ENCODE measurements around the gene ADAMTSL2. TPM values are rescaled to one million over a fixed set of nuclear protein-coding genes. Genes with fewer than 3 reads are reported as not detected.

ADAMTSL2 gene
- total and polyA plus RNA-seq, 2 of the 13 experiments (the other 11 are each of a cell fraction or from before 2014, with no cell fraction given) = 1.9 to 3.8 TPM

DNA sequence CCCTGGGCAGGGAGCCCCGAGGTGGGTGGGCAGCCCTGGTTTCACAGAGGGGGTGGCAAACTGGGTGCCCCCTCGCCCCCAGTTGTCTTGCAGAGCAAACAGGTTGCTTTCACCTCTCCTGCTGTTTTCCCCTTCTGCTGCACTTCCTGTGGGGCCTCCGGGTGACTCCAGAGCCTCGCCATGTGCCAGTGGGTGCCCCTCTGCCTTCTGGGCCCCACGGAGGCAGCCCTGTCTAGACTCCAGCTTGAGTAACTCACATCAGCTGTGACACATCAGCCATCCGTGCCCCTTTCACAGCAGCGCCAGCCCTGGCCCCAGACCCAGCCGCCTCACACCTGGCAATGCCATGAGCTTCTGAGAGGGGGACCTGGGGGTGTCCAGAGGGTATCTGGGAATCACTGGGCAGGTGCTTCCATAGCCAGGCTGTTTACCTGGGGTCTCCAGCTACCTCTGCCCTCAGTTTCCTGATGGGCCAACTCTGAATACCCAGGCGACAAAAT lies 36.9 kb downstream of the ADAMTSL2 start:
- TF ChIP-seq ZFYVE20 (CRISPR knock-in tag; IDR thresholded peaks at IDR 0.05; ENCODE audit: borderline replicate concordance, low read depth) (no peak), TCF7 (IDR thresholded peaks at IDR 0.05; ENCODE audit: low read depth) (no peak), MAFG (CRISPR knock-in tag; IDR thresholded peaks at IDR 0.05) (no peak), ZNF33B (CRISPR knock-in tag; IDR thresholded peaks at IDR 0.05) (no peak), RFX1 (IDR thresholded peaks at IDR 0.05) (no peak), POLR2A (IDR thresholded peaks at IDR 0.05; ENCODE audit: insufficient read depth in 1 of 2, low read depth in 2 of 2, low read length in 2 of 2) (no peak), CBX5 (CRISPR knock-in tag; IDR thresholded peaks at IDR 0.05; ENCODE audit: borderline replicate concordance) (no peak), ZNF10 (CRISPR knock-in tag; IDR thresholded peaks at IDR 0.05; ENCODE audit: borderline replicate concordance, low read depth) (no peak), WIZ (CRISPR knock-in tag; IDR thresholded peaks at IDR 0.05) (no peak), SP140L (CRISPR knock-in tag; IDR thresholded peaks at IDR 0.05; ENCODE audit: borderline replicate concordance) (no peak), ZNF781 (CRISPR knock-in tag; IDR thresholded peaks at IDR 0.05; ENCODE audit: borderline replicate concordance, not compliant biosample characterization) (no peak), ZNF737 (CRISPR knock-in tag; IDR thresholded peaks at IDR 0.05; ENCODE audit: borderline replicate concordance) (no peak), NFIC (IDR thresholded peaks at IDR 0.05; ENCODE audit: low read length) (no peak)
- TF ChIP-seq, protein P1, sequence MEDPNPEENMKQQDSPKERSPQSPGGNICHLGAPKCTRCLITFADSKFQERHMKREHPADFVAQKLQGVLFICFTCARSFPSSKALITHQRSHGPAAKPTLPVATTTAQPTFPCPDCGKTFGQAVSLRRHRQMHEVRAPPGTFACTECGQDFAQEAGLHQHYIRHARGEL (CRISPR knock-in tag; IDR thresholded peaks at IDR 0.05) = no peak
- TF ChIP-seq, protein P2, sequence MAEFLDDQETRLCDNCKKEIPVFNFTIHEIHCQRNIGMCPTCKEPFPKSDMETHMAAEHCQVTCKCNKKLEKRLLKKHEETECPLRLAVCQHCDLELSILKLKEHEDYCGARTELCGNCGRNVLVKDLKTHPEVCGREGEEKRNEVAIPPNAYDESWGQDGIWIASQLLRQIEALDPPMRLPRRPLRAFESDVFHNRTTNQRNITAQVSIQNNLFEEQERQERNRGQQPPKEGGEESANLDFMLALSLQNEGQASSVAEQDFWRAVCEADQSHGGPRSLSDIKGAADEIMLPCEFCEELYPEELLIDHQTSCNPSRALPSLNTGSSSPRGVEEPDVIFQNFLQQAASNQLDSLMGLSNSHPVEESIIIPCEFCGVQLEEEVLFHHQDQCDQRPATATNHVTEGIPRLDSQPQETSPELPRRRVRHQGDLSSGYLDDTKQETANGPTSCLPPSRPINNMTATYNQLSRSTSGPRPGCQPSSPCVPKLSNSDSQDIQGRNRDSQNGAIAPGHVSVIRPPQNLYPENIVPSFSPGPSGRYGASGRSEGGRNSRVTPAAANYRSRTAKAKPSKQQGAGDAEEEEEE (CRISPR knock-in tag; IDR thresholded peaks at IDR 0.05; ENCODE audit: borderline replicate concordance) = no peak
- TF ChIP-seq, protein P3, sequence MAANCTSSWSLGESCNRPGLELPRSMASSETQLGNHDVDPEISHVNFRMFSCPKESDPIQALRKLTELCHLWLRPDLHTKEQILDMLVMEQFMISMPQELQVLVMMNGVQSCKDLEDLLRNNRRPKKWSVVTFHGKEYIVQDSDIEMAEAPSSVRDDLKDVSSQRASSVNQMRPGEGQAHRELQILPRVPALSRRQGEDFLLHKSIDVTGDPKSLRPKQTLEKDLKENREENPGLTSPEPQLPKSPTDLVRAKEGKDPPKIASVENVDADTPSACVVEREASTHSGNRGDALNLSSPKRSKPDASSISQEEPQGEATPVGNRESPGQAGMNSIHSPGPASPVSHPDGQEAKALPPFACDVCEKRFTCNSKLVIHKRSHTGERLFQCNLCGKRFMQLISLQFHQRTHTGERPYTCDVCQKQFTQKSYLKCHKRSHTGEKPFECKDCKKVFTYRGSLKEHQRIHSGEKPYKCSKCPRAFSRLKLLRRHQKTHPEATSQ (CRISPR knock-in tag; IDR thresholded peaks at IDR 0.05; ENCODE audit: borderline replicate concordance) = no peak
- Histone ChIP-seq H4K20me1 (ENCODE audit: insufficient read depth, low read length) (no peaks in the 10 kb centered on the region), H3K9me3 (ENCODE audit: low read length) (no peaks in the 10 kb centered on the region), H3K36me3 (replicated peaks in 1 of 2; ENCODE audit: control insufficient read depth in 1 of 2, insufficient read depth in 2 of 2, low read length in 2 of 2) (no peaks in the 10 kb centered on the region), H3K4me1 (ENCODE audit: insufficient read depth, low read length) (peaks cover 9% of the 10 kb centered on the region), H3K79me2 (ENCODE audit: insufficient read depth, low read length) (no peaks in the 10 kb centered on the region), H2AFZ (ENCODE audit: low read length) (no peak overlapping the region), H3K9ac (ENCODE audit: insufficient read depth, low read depth, low read length) (no peak overlapping the region), H3K4me2 (ENCODE audit: low read depth, low read length) (no peak overlapping the region), H3K27me3 (ENCODE audit: control insufficient read depth in 1 of 2, insufficient read depth in 2 of 2, low read length in 2 of 2) (peaks cover 0 to 12% of the 10 kb centered on the region in 2 experiments; a peak in 2 of 5 replicates), H3K4me3 (replicated peaks in 1 of 3; ENCODE audit: insufficient read depth in 1 of 3, low read depth in 2 of 3, low read length in 3 of 3) (no peak overlapping the region), H3K27ac (ENCODE audit: extremely low read length, insufficient read depth, low read length) (no peak overlapping the region)
- CTCF ChIA-PET (ENCODE audit: low intra/inter-chr PET ratio, low total read pairs) = no interaction called here
- POLR2A ChIA-PET = no interaction called here
- no peak for DNase-seq (ENCODE audit: low spot score)
- no peak for ATAC-seq
- WGBS (ENCODE audit: low lambda C conversion rate) = 43% methylated on average over 4 of the region's 9 CpGs
- in situ Hi-C loops (cut with HindIII; ENCODE audit: extremely low pct_ligation_motif_present, low pct_unique_long_range_greater_than_20kb) = no loop called here
- intact Hi-C loops (cut with micrococcal nuclease; ENCODE audit: unreplicated experiment) = no loop called here
- FAIRE-seq = no peak
- no TSS peak for BruUV-seq (replicated peaks)
